OCI-LY7 (cell line): Measurements from ENCODE around the gene MYO1B. TPM values are rescaled to one million over a fixed set of nuclear protein-coding genes. Genes with fewer than 3 reads are reported as not detected.

Experiments
- BruUV-seq: library from RNA; stranded (reverse); fragments of 400-500 nt; replicated peaks from 2 replicates; lab custom pipeline; 2021; lab: Mats Ljungman, UMichigan
- CTCF ChIA-PET: fragments of 300-600 bp; sonication (Branson Sonifier 250); formaldehyde crosslinking; loops from one replicate; lab custom pipeline; 2022; ENCODE audit warnings: antibody characterized with exemption; ENCODE audit not compliant: unreplicated experiment; lab: Charles Lee
- POLR2A ChIA-PET: fragments of 300-600 bp; sonication (Branson Sonifier 250); formaldehyde crosslinking; loops from one replicate; lab custom pipeline; 2022; ENCODE audit warnings: antibody characterized with exemption; lab: Charles Lee
- DNase-seq: peaks from one replicate; pipeline ENCODE4 v3.0.0-alpha.2; 2015; ENCODE audit warnings: low spot score
- H2AFZ ChIP-seq: fragments of 200-600 bp; sonication (generic), shearing (Covaris generic); 2 replicates; pipeline ENCODE4 v1.6.1; 2014; ENCODE audit warnings: mild to moderate bottlenecking, antibody characterized with exemption, low read length, moderate library complexity
- H3K27ac ChIP-seq: fragments of 200-600 bp; sonication (generic); 2 replicates; pipeline ENCODE4 v1.5.1; 2014; ENCODE audit warnings: mixed run types, low read depth, mild to moderate bottlenecking, moderate library complexity, low read length, inconsistent platforms; ENCODE audit not compliant: poor library complexity, severe bottlenecking
- H3K36me3 ChIP-seq: fragments of 200-600 bp; sonication (generic); 2 replicates; pipeline ENCODE4 v1.6.1; 2014; ENCODE audit warnings: mild to moderate bottlenecking, antibody characterized with exemption, low read length, moderate library complexity, mixed read lengths; ENCODE audit not compliant: insufficient read depth
- H3K4me1 ChIP-seq: fragments of 200-600 bp; sonication (generic); 2 replicates; pipeline ENCODE4 v1.5.1; 2014; ENCODE audit warnings: mild to moderate bottlenecking, low read length; ENCODE audit not compliant: insufficient read depth, poor library complexity, severe bottlenecking
- H3K4me2 ChIP-seq: fragments of 200-600 bp; sonication (generic); 2 replicates; pipeline ENCODE4 v1.6.1; 2014; ENCODE audit warnings: mild to moderate bottlenecking, low read length
- H3K4me3 ChIP-seq: fragments of 200-600 bp; sonication (generic); 2 replicates; pipeline ENCODE4 v1.5.1; 2014; ENCODE audit warnings: mild to moderate bottlenecking, low read depth, low read length; ENCODE audit not compliant: poor library complexity, severe bottlenecking
- H3K79me2 ChIP-seq: fragments of 200-600 bp; sonication (generic); 2 replicates; pipeline ENCODE4 v1.6.1; 2016; ENCODE audit warnings: low read depth, mild to moderate bottlenecking, low read length, moderate library complexity, mixed read lengths; ENCODE audit not compliant: insufficient read depth
- H3K9me2 ChIP-seq: fragments of 200-600 bp; sonication (generic); 2 replicates; pipeline ENCODE4 v1.6.1; 2016; ENCODE audit warnings: mild to moderate bottlenecking, low read length, mixed read lengths; ENCODE audit not compliant: insufficient read depth
- H3K9me3 ChIP-seq: fragments of 200-600 bp; sonication (generic); 2 replicates; pipeline ENCODE4 v1.6.1; 2014; ENCODE audit warnings: mild to moderate bottlenecking, mixed run types, low read length, mixed read lengths
- H4K20me1 ChIP-seq: fragments of 200-600 bp; sonication (generic); 2 replicates; pipeline ENCODE4 v1.6.1; 2014; ENCODE audit warnings: mild to moderate bottlenecking, antibody characterized with exemption, low read length, moderate library complexity, mixed read lengths; ENCODE audit not compliant: insufficient read depth
- CTCF ChIP-seq: fragments of 200-600 bp; sonication (generic); conservative IDR thresholded peaks from 2 replicates; pipeline ENCODE4 v1.5.1; 2014; ENCODE audit warnings: mild to moderate bottlenecking, antibody characterized with exemption, low read length, moderate library complexity, mixed read lengths
- EZH2phosphoT487 ChIP-seq: fragments of 200-600 bp; sonication (generic); IDR thresholded peaks from 2 replicates; pipeline ENCODE4 v1.6.1; 2018; ENCODE audit warnings: low read depth, borderline replicate concordance, mild to moderate bottlenecking, mixed run types, antibody characterized with exemption, low read length, moderate library complexity, mixed read lengths
- intact Hi-C: fragments of 100-400 bp; cut with micrococcal nuclease; formaldehyde crosslinking; loops from one replicate; pipeline ENCODE4 v1.10.0; 2022; ENCODE audit not compliant: unreplicated experiment
- total RNA-seq, 2 experiments: library from RNA; depleted of rRNA in 1 of 2; stranded (reverse); fragments of >200 nt in 1 of 2; shearing (Covaris generic) in 1 of 2; gene quantifications; 2 replicates each; pipeline ENCODE4 v1.2.3, GENCODE V29; 2014 to 2022

The MYO1B gene
- total RNA-seq, 2 experiments from 2014 or later, result not detected

- Histone ChIP-seq H2AFZ (no peak overlapping the region), H3K4me3 (no peak overlapping the region), H3K27ac (no peak overlapping the region), H3K79me2 (no peaks in the 10 kb centered on the region), H3K9me3 (no peaks in the 10 kb centered on the region), H3K4me2 (no peak overlapping the region), H4K20me1 (no peaks in the 10 kb centered on the region), H3K4me1 (no peaks in the 10 kb centered on the region), H3K36me3 (no peaks in the 10 kb centered on the region), H3K9me2 (no peaks in the 10 kb centered on the region)
- ChIA-PET CTCF (no interaction called here), POLR2A (interaction anchor here (0.7 kb wide), 1 partner anchor 89 kb away, joined by 6 read pairs; no protein-coding TSS in a partner anchor)
- DNase-seq, result no peak
- intact Hi-C loops, result no loop called here
- no peak for TF ChIP-seq CTCF
- no peak for TF ChIP-seq EZH2phosphoT487
- no TSS peak for BruUV-seq
Observed at GRCh38 chr2:191312662-191313061, 67.5 kb downstream of the MYO1B start.

DNA sequence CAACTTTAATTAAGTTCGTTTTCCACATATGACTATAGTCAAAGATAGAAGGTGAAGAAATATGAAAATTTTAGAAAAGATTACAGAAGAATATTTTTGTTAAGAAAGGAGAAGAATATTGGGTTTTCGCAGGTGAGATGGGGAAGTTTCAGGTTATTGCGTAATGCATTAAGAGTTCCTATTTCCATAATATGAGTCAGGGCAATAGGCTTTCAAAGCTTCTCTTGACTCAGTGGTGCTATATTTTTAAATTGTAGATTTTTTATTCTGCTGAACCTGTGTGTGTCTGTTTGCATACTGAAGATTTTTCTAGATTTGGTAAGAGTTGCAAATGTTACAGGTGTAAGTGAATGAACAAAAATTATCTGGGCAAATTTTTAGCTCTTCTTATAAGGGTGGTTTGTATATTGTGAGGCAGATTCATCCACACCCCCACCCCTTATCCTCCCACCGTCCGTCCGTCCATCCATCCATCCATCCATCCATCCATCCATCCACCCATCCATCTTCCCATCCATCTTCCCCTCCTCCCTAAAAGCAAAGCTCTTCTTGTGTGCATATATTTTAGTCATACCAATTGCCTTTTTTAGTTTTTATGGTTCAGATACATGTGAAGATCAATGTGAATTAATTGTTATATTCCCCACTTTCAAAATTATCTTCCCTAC, 69.6 kb downstream of the MYO1B start:
- intact Hi-C loops, result no loop called here
- Histone ChIP-seq H3K79me2 (no peaks in the 10 kb centered on the region), H2AFZ (no peak overlapping the region), H3K9me3 (no peaks in the 10 kb centered on the region), H3K4me1 (no peaks in the 10 kb centered on the region), H3K4me2 (no peak overlapping the region), H4K20me1 (no peaks in the 10 kb centered on the region), H3K36me3 (no peaks in the 10 kb centered on the region), H3K4me3 (no peak overlapping the region), H3K27ac (no peak overlapping the region), H3K9me2 (no peaks in the 10 kb centered on the region)
- no TSS peak for BruUV-seq
- CTCF ChIA-PET, result no interaction called here
- no peak for TF ChIP-seq CTCF
- TF ChIP-seq EZH2phosphoT487, result no peak
- no peak for DNase-seq
- POLR2A ChIA-PET, result interaction anchor here (0.6 to 1.0 kb wide), 5 partner anchors 10 to 1813 kb away, joined by 3 read pairs; no protein-coding TSS in a partner anchor

DNA sequence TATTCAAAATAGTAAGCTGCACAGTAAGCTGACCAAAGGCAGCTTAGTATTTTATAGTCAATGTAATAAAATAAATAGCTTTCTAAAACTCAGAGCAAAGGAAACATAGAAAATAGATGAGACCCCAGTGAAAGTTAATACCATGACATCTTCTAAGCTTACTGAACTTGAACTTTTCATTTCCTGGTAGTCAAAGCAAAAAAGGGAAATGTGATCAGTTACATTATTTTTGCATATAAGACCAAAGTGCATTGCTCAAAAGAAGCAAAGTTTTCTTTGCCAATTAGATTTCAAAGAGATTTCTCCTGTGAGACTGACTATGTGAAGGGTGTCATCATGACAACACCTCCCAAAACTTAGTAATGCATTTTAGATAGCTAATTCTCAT, 70.2 kb downstream of the MYO1B start:
- no peaks in the 10 kb centered on the region for H3K9me2 ChIP-seq
- H3K79me2 ChIP-seq, result no peaks in the 10 kb centered on the region
- H3K4me3 ChIP-seq, result no peak overlapping the region
- BruUV-seq, result no TSS peak
- no peak overlapping the region for H3K4me2 ChIP-seq
- no peak for DNase-seq
- CTCF ChIA-PET, result no interaction called here
- no peak overlapping the region for H2AFZ ChIP-seq
- no peaks in the 10 kb centered on the region for H4K20me1 ChIP-seq
- no peaks in the 10 kb centered on the region for H3K4me1 ChIP-seq
- H3K27ac ChIP-seq, result no peak overlapping the region
- POLR2A ChIA-PET, result interaction anchor here (0.5 to 1.0 kb wide), 6 partner anchors 10 to 1813 kb away, joined by 3 read pairs; no protein-coding TSS in a partner anchor
- TF ChIP-seq EZH2phosphoT487, result no peak
- no peak for TF ChIP-seq CTCF
- intact Hi-C loops, result no loop called here
- H3K36me3 ChIP-seq, result no peaks in the 10 kb centered on the region
- no peaks in the 10 kb centered on the region for H3K9me3 ChIP-seq
